Panc1 (cell line): ENCODE data around the gene SORCS1. TPM values are rescaled to one million over a fixed set of nuclear protein-coding genes. Genes with fewer than 3 reads are reported as not detected.

Source experiments
- ATAC-seq: fragments of 200-7000 bp; cut with Tn5 transposase; 2 replicates; pipeline ENCODE4 v1.9.1; 2020; ENCODE audit warnings: mild to moderate bottlenecking, moderate library complexity
- BruUV-seq: library from RNA; stranded (reverse); fragments of 400-500 nt; replicated peaks from 2 replicates; lab custom pipeline; 2021; lab: Mats Ljungman, UMichigan
- CTCF ChIA-PET: fragments of 300-600 bp; sonication (Branson Sonifier 250); formaldehyde crosslinking; loops from one replicate; lab custom pipeline; 2022; ENCODE audit warnings: antibody characterized with exemption; lab: Charles Lee
- POLR2A ChIA-PET: fragments of 300-600 bp; sonication (Branson Sonifier 250); formaldehyde crosslinking; loops from one replicate; lab custom pipeline; 2022; ENCODE audit warnings: antibody characterized with exemption; lab: Charles Lee
- DNase-seq: peaks from one replicate; pipeline ENCODE4 v3.0.0-alpha.2; 2010; ENCODE audit warnings: low read depth, low spot score
- H3K27ac ChIP-seq: 2 replicates; pipeline ENCODE4 v1.5.1; 2011; ENCODE audit warnings: mild to moderate bottlenecking, low read length, inconsistent platforms
- H3K27me3 ChIP-seq: fragments of 200-500 bp; sonication (Bioruptor generic); 2 replicates; pipeline ENCODE4 v1.6.0; 2014; ENCODE audit warnings: low read length, inconsistent platforms; ENCODE audit not compliant: control insufficient read depth, insufficient read depth
- H3K36me3 ChIP-seq: fragments of 200-500 bp; sonication (Bioruptor generic); 2 replicates; pipeline ENCODE4 v1.5.1; 2014; ENCODE audit warnings: inconsistent platforms, mild to moderate bottlenecking, low read length, moderate library complexity; ENCODE audit not compliant: control insufficient read depth, insufficient read depth
- H3K4me1 ChIP-seq: 2 replicates; pipeline ENCODE4 v1.5.1; 2011; ENCODE audit warnings: inconsistent platforms, mild to moderate bottlenecking, low read length, moderate library complexity; ENCODE audit not compliant: control insufficient read depth, insufficient read depth
- H3K4me3 ChIP-seq, 2 experiments: 2 replicates each; pipeline ENCODE4 v1.5.1; 2011 to 2012; ENCODE audit warnings: low read depth in 2 of 2, low read length in 2 of 2, mild to moderate bottlenecking in 2 of 2, inconsistent platforms in 1 of 2, moderate library complexity in 1 of 2
- H3K9me3 ChIP-seq: fragments of 200-500 bp; sonication (Bioruptor generic); 2 replicates; pipeline ENCODE4 v1.5.1; 2014; ENCODE audit warnings: low read depth, mild to moderate bottlenecking, inconsistent platforms, low read length, moderate library complexity; ENCODE audit not compliant: control insufficient read depth, insufficient read depth
- CTCF ChIP-seq: fragments of 450-650 bp; IDR thresholded peaks from 2 replicates; pipeline ENCODE4 v1.5.1; 2017; ENCODE audit warnings: mild to moderate bottlenecking
- POLR2AphosphoS5 ChIP-seq: IDR thresholded peaks from 2 replicates; pipeline ENCODE4 v1.6.1; 2012; ENCODE audit warnings: mild to moderate bottlenecking, low read depth, low read length, moderate library complexity
- REST ChIP-seq, 2 experiments: IDR thresholded peaks; 2 replicates each; pipeline ENCODE4 v1.6.1; 2011 to 2012; ENCODE audit warnings: low read depth in 2 of 2, control low read depth in 1 of 2, low read length in 1 of 2, mild to moderate bottlenecking in 1 of 2, moderate library complexity in 1 of 2; ENCODE audit not compliant: insufficient read depth in 1 of 2
- SIN3A ChIP-seq: IDR thresholded peaks from 2 replicates; pipeline ENCODE4 v1.6.1; 2012; ENCODE audit warnings: low read depth, mild to moderate bottlenecking, low read length, moderate library complexity, borderline replicate concordance; ENCODE audit not compliant: insufficient read depth
- TCF7L2 ChIP-seq: IDR thresholded peaks from 2 replicates; pipeline ENCODE4 v1.6.1; 2011; ENCODE audit warnings: mild to moderate bottlenecking, low read depth, low read length, inconsistent platforms
- in situ Hi-C: cut with HindIII; loops from 2 replicates; pipeline ENCODE4 v1.10.0; 2016; ENCODE audit warnings: low sequenced_read_pairs, low pct_unique_long_range_greater_than_20kb
- intact Hi-C: fragments of 100-400 bp; cut with micrococcal nuclease; formaldehyde crosslinking; loops from one replicate; pipeline ENCODE4 v1.10.0; 2022; ENCODE audit not compliant: unreplicated experiment
- total RNA-seq: library from RNA; stranded (reverse); gene quantifications from one replicate; pipeline ENCODE4 v1.2.1, GENCODE V29; 2021; ENCODE audit not compliant: unreplicated experiment

SORCS1 gene
- total RNA-seq, 1 experiment from 2014 or later: not detected

GRCh38 chr10:106830006-106830405 is 334.5 kb downstream of the SORCS1 start:
- no peak for DNase-seq
- intact Hi-C loops (no loop called here), in situ Hi-C loops (no loop called here)
- Histone ChIP-seq H3K4me3 (no peak overlapping the region), H3K27ac (no peak overlapping the region), H3K9me3 (no peaks in the 10 kb centered on the region), H3K4me1 (no peaks in the 10 kb centered on the region), H3K36me3 (no peaks in the 10 kb centered on the region), H3K27me3 (no peaks in the 10 kb centered on the region)
- TF ChIP-seq TCF7L2 (no peak), SIN3A (no peak), POLR2AphosphoS5 (no peak), REST (IDR thresholded peaks at IDR 0.05; ENCODE audit: insufficient read depth in 1 of 2, low read depth in 2 of 2, low read length in 1 of 2) (no peak), CTCF (no peak)
- CTCF ChIA-PET: no interaction called here
- ATAC-seq: no peak
- BruUV-seq: no TSS peak
- POLR2A ChIA-PET: interaction anchor here (0.6 kb wide), 1 partner anchor 65 kb away, joined by 5 read pairs; no protein-coding TSS in a partner anchor

DNA sequence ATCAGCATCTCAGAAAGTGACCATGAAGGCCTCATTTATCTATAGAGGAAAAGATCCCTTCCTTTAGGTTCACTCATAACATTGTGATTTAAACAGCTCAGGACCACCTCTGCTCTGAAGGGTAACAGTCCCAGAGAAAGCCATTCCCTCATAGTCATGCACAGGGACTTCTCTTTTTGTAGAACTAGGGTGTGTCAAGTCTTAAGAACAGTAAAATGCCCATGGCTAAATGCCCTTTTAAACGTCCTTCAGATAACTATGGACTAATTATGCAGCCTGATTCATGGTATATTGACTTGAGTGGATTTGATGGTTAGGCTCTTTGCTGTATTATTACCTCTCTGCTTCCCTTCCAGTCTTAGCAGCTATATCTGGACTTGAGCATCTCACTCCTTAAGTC is 337.8 kb downstream of the SORCS1 start:
- ATAC-seq (no peak), DNase-seq (no peak)
- no TSS peak for BruUV-seq
- Histone ChIP-seq H3K4me1 (no peaks in the 10 kb centered on the region), H3K4me3 (no peak overlapping the region), H3K27ac (no peak overlapping the region), H3K27me3 (no peaks in the 10 kb centered on the region), H3K36me3 (no peaks in the 10 kb centered on the region), H3K9me3 (no peaks in the 10 kb centered on the region)
- intact Hi-C loops (no loop called here), in situ Hi-C loops (no loop called here)
- no peak for TF ChIP-seq POLR2AphosphoS5
- no peak for TF ChIP-seq SIN3A
- no peak for TF ChIP-seq CTCF
- no peak for TF ChIP-seq REST (IDR thresholded peaks at IDR 0.05; ENCODE audit: insufficient read depth in 1 of 2, low read depth in 2 of 2, low read length in 1 of 2)
- no peak for TF ChIP-seq TCF7L2
- ChIA-PET POLR2A (no interaction called here), CTCF (no interaction called here)
